GM12878 (cell line): Measurements from ENCODE around the gene ACVR1. TPM values are rescaled to one million over a fixed set of nuclear protein-coding genes. Genes with fewer than 3 reads are reported as not detected.

Experiments used
- ATAC-seq: fragments of 200-7000 bp; cut with Tn5 transposase; 3 replicates; pipeline ENCODE4 v1.9.1; 2020; ENCODE audit warnings: mild to moderate bottlenecking, moderate library complexity
- BruUV-seq: library from RNA; stranded (reverse); fragments of 400-500 nt; replicated peaks from 2 replicates; lab custom pipeline; 2021; lab: Mats Ljungman, UMichigan
- CTCF ChIA-PET: fragments of 300-600 bp; sonication (Branson Sonifier 250); formaldehyde crosslinking; extraction: SDS; loops from one replicate; lab custom pipeline; 2021; ENCODE audit warnings: inconsistent platforms; lab: Yijun Ruan, JAX
- POLR2A ChIA-PET: fragments of 350-600 bp; formaldehyde crosslinking; extraction: SDS; loops from one replicate; lab custom pipeline; 2021; ENCODE audit warnings: inconsistent platforms; lab: Charles Lee
- RAD21 ChIA-PET: fragments of 300-600 bp; sonication (Branson Sonifier 250); formaldehyde crosslinking; loops from one replicate; lab custom pipeline; 2023; ENCODE audit warnings: antibody characterized with exemption; ENCODE audit not compliant: unreplicated experiment; lab: Charles Lee
- SMC1A ChIA-PET: fragments of 300-600 bp; sonication (Branson Sonifier 250); formaldehyde crosslinking; loops from one replicate; lab custom pipeline; 2023; ENCODE audit not compliant: unreplicated experiment, uncharacterized antibody; lab: Charles Lee
- DNase-seq: peaks from one replicate; pipeline ENCODE4 v3.0.0-alpha.2; 2011; ENCODE audit warnings: low read depth, low spot score
- FAIRE-seq: peaks from 3 replicates; lab custom pipeline; 2011; peaks lifted over from hg19 to GRCh38; lab: Jason Lieb, UNC
- H2AFZ ChIP-seq: 2 replicates; pipeline ENCODE4 v1.6.0; 2011; ENCODE audit warnings: low read depth, low read length, control low read depth; ENCODE audit not compliant: control insufficient read depth
- H3K27ac ChIP-seq: 2 replicates; pipeline ENCODE4 v1.5.1; 2011; ENCODE audit warnings: control low read depth; ENCODE audit not compliant: control insufficient read depth, insufficient read depth
- H3K27me3 ChIP-seq, 2 experiments: replicated peaks in 1 of 2; 2 replicates each; pipeline versions ENCODE4 v1.6.0 to v1.6.1; 2011; ENCODE audit warnings: low read length in 1 of 2; ENCODE audit not compliant: control insufficient read depth in 2 of 2, insufficient read depth in 2 of 2
- H3K36me3 ChIP-seq, 2 experiments: 2 replicates each; pipeline ENCODE4 v1.5.1; 2011; ENCODE audit warnings: low read length in 1 of 2; ENCODE audit not compliant: control insufficient read depth in 2 of 2, insufficient read depth in 2 of 2
- H3K4me1 ChIP-seq: 2 replicates; pipeline ENCODE4 v1.6.1; 2011; ENCODE audit warnings: mild to moderate bottlenecking, low read length, moderate library complexity, mixed read lengths; ENCODE audit not compliant: control insufficient read depth, insufficient read depth
- H3K4me2 ChIP-seq: 2 replicates; pipeline ENCODE4 v1.6.0; 2011; ENCODE audit warnings: control low read depth; ENCODE audit not compliant: control insufficient read depth, insufficient read depth
- H3K4me3 ChIP-seq: fragments of 200-600 bp; sonication (generic); 2 replicates; pipeline ENCODE4 v1.5.1; 2016
- H3K79me2 ChIP-seq: 2 replicates; pipeline ENCODE4 v1.6.0; 2011; ENCODE audit warnings: low read length; ENCODE audit not compliant: control insufficient read depth, insufficient read depth
- H3K9ac ChIP-seq: 2 replicates; pipeline ENCODE4 v1.8.0; 2011; ENCODE audit warnings: low read length, control low read depth, mixed read lengths; ENCODE audit not compliant: control insufficient read depth, insufficient read depth
- H3K9me3 ChIP-seq: replicated peaks from 3 replicates; pipeline ENCODE4 v1.5.1; 2011; ENCODE audit warnings: mild to moderate bottlenecking, low read length; ENCODE audit not compliant: control insufficient read depth, insufficient read depth
- H4K20me1 ChIP-seq: 2 replicates; pipeline ENCODE4 v1.6.0; 2011; ENCODE audit not compliant: control insufficient read depth, insufficient read depth
- SRF ChIP-seq, 2 experiments: IDR thresholded peaks; 2 replicates each; pipeline ENCODE4 v1.6.1; 2011; ENCODE audit warnings: low read depth in 2 of 2, low read length in 2 of 2, mild to moderate bottlenecking in 1 of 2, moderate library complexity in 1 of 2
- USF2 ChIP-seq: IDR thresholded peaks from 2 replicates; pipeline ENCODE4 v1.6.1; 2011; ENCODE audit warnings: low read depth, low read length, improper control_type of control experiment, borderline replicate concordance
- YY1 ChIP-seq: IDR thresholded peaks from 2 replicates; pipeline ENCODE4 v1.6.1; 2011; ENCODE audit warnings: low read depth, mild to moderate bottlenecking, low read length
- ZBTB4 ChIP-seq: fragments of 450-650 bp; formaldehyde crosslinking; IDR thresholded peaks from 2 replicates; pipeline ENCODE4 v1.4.0; 2022; ENCODE audit warnings: mild to moderate bottlenecking, moderate library complexity
- ZNF217 ChIP-seq: fragments of 450-650 bp; IDR thresholded peaks from 2 replicates; pipeline ENCODE4 v1.6.1; 2017; ENCODE audit warnings: antibody characterized with exemption, mild to moderate bottlenecking
- WGBS: methylation state at CpG from one replicate; pipeline ENCODE4 v1.1.6; 2016; ENCODE audit warnings: low lambda C conversion rate; ENCODE audit not compliant: insufficient replicate concordance, insufficient coverage; ENCODE audit errors: missing lambda C conversion rate; 5-methylcytosine and 5-hydroxymethylcytosine counted together
- in situ Hi-C: fragments of 300-500 bp; cut with MboI; formaldehyde crosslinking; loops from 9 replicates; pipeline ENCODE4 v1.14.3; 2018; ENCODE audit warnings: mixed read lengths
- intact Hi-C: fragments of 100-400 bp; cut with micrococcal nuclease; formaldehyde crosslinking; loops from one replicate; pipeline ENCODE4 v1.14.2; 2022; ENCODE audit not compliant: unreplicated experiment
- polyA plus RNA-seq, 11 experiments: library from polyadenylated mRNA; depleted of rRNA in 4 of 11; unstranded in 6 of 11; stranded (reverse) in 5 of 11; fragments of >200 nt; fragmentation: Nextera tagmentation in 4 of 11; fragmentation: Illumina TruSeq in 1 of 11; extraction: Ambion mirVana in 4 of 11; extraction: Trizol in 1 of 11; gene quantifications; 1 replicate in 1 of 11; 2 replicates in 10 of 11; pipeline versions ENCODE4 v1.2.1 to v1.2.3, GENCODE V29; 2011 to 2016; ENCODE audit warnings: inconsistent platforms in 2 of 11, missing spikeins in 2 of 11, low read depth in 1 of 11
- total RNA-seq, 4 experiments: library from RNA; depleted of rRNA in 3 of 4; stranded (reverse); fragments of >200 nt in 3 of 4; fragmentation: Illumina TruSeq in 1 of 4; extraction: Trizol in 1 of 4; gene quantifications; 2 replicates each; pipeline versions ENCODE4 v1.2.1 to v1.2.3, GENCODE V29; 2013 to 2021

The ACVR1 gene
- total and polyA plus RNA-seq, 10 of the 15 experiments (the other 5 are each of a cell fraction or from before 2014, with no cell fraction given): 0.06 to 0.24 (median 0.14) TPM; not detected in 4

- DNase-seq: no peak
- H4K20me1 ChIP-seq: no peaks in the 10 kb centered on the region
- no peak overlapping the region for H2AFZ ChIP-seq
- no peak overlapping the region for H3K27ac ChIP-seq
- ChIA-PET CTCF (no interaction called here), SMC1A (no interaction called here), RAD21 (no interaction called here), POLR2A (no interaction called here)
- H3K9ac ChIP-seq: no peak overlapping the region
- intact Hi-C loops (no loop called here), in situ Hi-C loops (no loop called here)
- no TSS peak for BruUV-seq
- ATAC-seq: no peak
- no peaks in the 10 kb centered on the region for H3K4me1 ChIP-seq
- H3K79me2 ChIP-seq: no peaks in the 10 kb centered on the region
- H3K4me2 ChIP-seq: no peak overlapping the region
- H3K4me3 ChIP-seq: no peak overlapping the region
- whole genome bisulfite sequencing: 39% methylated on average over 2 of the region's 2 CpGs
- H3K9me3 ChIP-seq: no peaks in the 10 kb centered on the region
- FAIRE-seq: no peak
- TF ChIP-seq SRF (IDR thresholded peaks at IDR 0.05; ENCODE audit: low read depth in 2 of 2, low read length in 2 of 2) (no peak), ZBTB4 (CRISPR knock-in tag) (no peak), YY1 (no peak), ZNF217 (no peak), USF2 (no peak)
- no peaks in the 10 kb centered on the region for H3K27me3 ChIP-seq
- H3K36me3 ChIP-seq: no peaks in the 10 kb centered on the region
Measured at GRCh38 chr2:157822993-157823392, 53.1 kb downstream of the ACVR1 start.
